HepG2 (cell line): ENCODE data around the gene TAOK3. TPM values are rescaled to one million over a fixed set of nuclear protein-coding genes. Genes with fewer than 3 reads are reported as not detected.

Experiments used
- ATAC-seq: fragments of 200-7000 bp; cut with Tn5 transposase; 3 replicates; pipeline ENCODE4 v1.9.1; 2020; ENCODE audit warnings: mild to moderate bottlenecking, moderate library complexity
- BruUV-seq: library from RNA; stranded (reverse); fragments of 400-500 nt; replicated peaks from 2 replicates; lab custom pipeline; 2021; lab: Mats Ljungman, UMichigan
- CTCF ChIA-PET: fragments of 300-600 bp; formaldehyde crosslinking; extraction: SDS; loops from one replicate; lab custom pipeline; 2021; ENCODE audit warnings: low total read pairs, inconsistent platforms, low intra/inter-chr PET ratio; lab: Yijun Ruan, JAX
- POLR2A ChIA-PET: fragments of 350-600 bp; sonication (Branson Sonifier 250); formaldehyde crosslinking; loops from one replicate; lab custom pipeline; 2020; ENCODE audit warnings: antibody characterized with exemption, inconsistent platforms; lab: Yijun Ruan, JAX
- DNase-seq: peaks from one replicate; pipeline ENCODE4 v3.0.0-alpha.2; 2015; ENCODE audit warnings: low spot score
- FAIRE-seq: peaks from 3 replicates; lab custom pipeline; 2011; peaks lifted over from hg19 to GRCh38; lab: Jason Lieb, UNC
- H2AFZ ChIP-seq: one replicate; pipeline ENCODE4 v1.6.1; 2011; ENCODE audit warnings: low read length, inconsistent platforms
- H3K27ac ChIP-seq: fragments of 300-600 bp; 3 replicates; pipeline ENCODE4 v1.8.0; 2011; ENCODE audit warnings: mixed run types, mild to moderate bottlenecking, mixed read lengths, low read length, inconsistent platforms; ENCODE audit not compliant: insufficient read depth; ENCODE audit errors: extremely low read length
- H3K27me3 ChIP-seq, 2 experiments: fragments of 200-600 bp in 1 of 2; 2 replicates in 1 of 2; 3 replicates in 1 of 2; pipeline versions ENCODE4 v1.6.0 to v1.8.0; 2011; ENCODE audit warnings: low read length in 2 of 2, mild to moderate bottlenecking in 2 of 2, moderate library complexity in 2 of 2, inconsistent platforms in 1 of 2; ENCODE audit not compliant: insufficient read depth in 2 of 2, control insufficient read depth in 1 of 2
- H3K36me3 ChIP-seq, 2 experiments: fragments of 200-600 bp in 1 of 2; replicated peaks in 1 of 2; 2 replicates in 1 of 2; 3 replicates in 1 of 2; pipeline versions ENCODE4 v1.5.1 to v1.8.0; 2011; ENCODE audit warnings: low read length in 2 of 2, inconsistent platforms in 1 of 2; ENCODE audit not compliant: insufficient read depth in 2 of 2, control insufficient read depth in 1 of 2
- H3K4me1 ChIP-seq: 2 replicates; pipeline ENCODE4 v1.5.1; 2012; ENCODE audit warnings: low read length, inconsistent platforms; ENCODE audit not compliant: insufficient read depth
- H3K4me2 ChIP-seq: 2 replicates; pipeline ENCODE4 v1.6.0; 2011; ENCODE audit warnings: low read depth, low read length, inconsistent platforms
- H3K4me3 ChIP-seq, 3 experiments: fragments of 200-600 bp in 1 of 3; sonication (generic), shearing (Covaris generic) in 1 of 3; replicated peaks in 1 of 3; 2 replicates each; pipeline ENCODE4 v1.5.1; 2011 to 2016; ENCODE audit warnings: low read length in 3 of 3, inconsistent platforms in 2 of 3, low read depth in 2 of 3, mild to moderate bottlenecking in 2 of 3, control low read depth in 1 of 3, mixed read lengths in 1 of 3; ENCODE audit not compliant: insufficient read depth in 1 of 3
- H3K79me2 ChIP-seq: one replicate; pipeline ENCODE4 v1.6.1; 2011; ENCODE audit warnings: low read length, inconsistent platforms; ENCODE audit not compliant: insufficient read depth
- H3K9ac ChIP-seq: 2 replicates; pipeline ENCODE4 v1.6.0; 2011; ENCODE audit warnings: mild to moderate bottlenecking, low read depth, low read length, inconsistent platforms; ENCODE audit not compliant: insufficient read depth
- H3K9me3 ChIP-seq: 2 replicates; pipeline ENCODE4 v1.5.1; 2012; ENCODE audit warnings: mild to moderate bottlenecking, low read length
- H4K20me1 ChIP-seq: 2 replicates; pipeline ENCODE4 v1.6.0; 2011; ENCODE audit warnings: inconsistent platforms, mild to moderate bottlenecking, low read length, moderate library complexity; ENCODE audit not compliant: insufficient read depth
- AHR ChIP-seq: IDR thresholded peaks from 2 replicates; pipeline ENCODE4 v1.6.1; 2018; ENCODE audit warnings: missing genetic modification reagents, missing compliant biosample characterization
- ATF3 ChIP-seq: sonication (generic); formaldehyde crosslinking; IDR thresholded peaks from 2 replicates; pipeline ENCODE4 v1.4.0; 2020; ENCODE audit warnings: missing genetic modification reagents
- GRHL1 ChIP-seq: sonication (generic); formaldehyde crosslinking; conservative IDR thresholded peaks from 2 replicates; pipeline ENCODE4 v1.8.0; 2022; ENCODE audit warnings: missing genetic modification reagents
- MAFF ChIP-seq: IDR thresholded peaks from 2 replicates; pipeline ENCODE4 v1.6.1; 2011; ENCODE audit warnings: low read depth, low read length, improper control_type of control experiment
- MTF2 ChIP-seq: sonication (generic); formaldehyde crosslinking; IDR thresholded peaks from 2 replicates; pipeline ENCODE4 v1.5.0; 2020; ENCODE audit warnings: missing genetic modification reagents, borderline replicate concordance
- MYNN ChIP-seq: sonication (generic); formaldehyde crosslinking; IDR thresholded peaks from 2 replicates; pipeline ENCODE4 v1.4.0; 2020; ENCODE audit warnings: mild to moderate bottlenecking, low read depth, missing genetic modification reagents
- NAIF1 ChIP-seq: sonication (generic); formaldehyde crosslinking; IDR thresholded peaks from 2 replicates; pipeline ENCODE4 v1.5.0; 2020; ENCODE audit warnings: mild to moderate bottlenecking, missing genetic modification reagents, borderline replicate concordance
- NFE2L2 ChIP-seq: fragments of 150-350 bp; IDR thresholded peaks from 2 replicates; pipeline ENCODE4 v1.6.1; 2014; ENCODE audit warnings: low read length
- NRL ChIP-seq: sonication (generic); formaldehyde crosslinking; IDR thresholded peaks from 2 replicates; pipeline ENCODE4 v1.5.0; 2020; ENCODE audit warnings: missing genetic modification reagents, mild to moderate bottlenecking, moderate library complexity, borderline replicate concordance
- PBX2 ChIP-seq: IDR thresholded peaks from 2 replicates; pipeline ENCODE4 v1.6.1; 2016; ENCODE audit warnings: control low read depth
- TBX2 ChIP-seq: sonication (generic); formaldehyde crosslinking; IDR thresholded peaks from 2 replicates; pipeline ENCODE4 v1.5.0; 2020; ENCODE audit warnings: missing genetic modification reagents, mild to moderate bottlenecking, borderline replicate concordance
- TGIF2 ChIP-seq: IDR thresholded peaks from 2 replicates; pipeline ENCODE4 v1.6.1; 2016; ENCODE audit warnings: control low read depth, missing compliant biosample characterization
- USF2 ChIP-seq, 2 experiments: sonication (generic) in 1 of 2; formaldehyde crosslinking in 1 of 2; IDR thresholded peaks; 2 replicates each; pipeline versions ENCODE4 v1.5.1 to v1.6.1; 2011 to 2020; ENCODE audit warnings: borderline replicate concordance in 1 of 2, low read depth in 1 of 2, low read length in 1 of 2, mild to moderate bottlenecking in 1 of 2, missing genetic modification reagents in 1 of 2, moderate library complexity in 1 of 2
- ZFP36L1 ChIP-seq: sonication (generic); formaldehyde crosslinking; IDR thresholded peaks from 2 replicates; pipeline ENCODE4 v1.8.0; 2022; ENCODE audit warnings: mild to moderate bottlenecking, missing genetic modification reagents, moderate library complexity
- ZNF747 ChIP-seq: sonication (generic); formaldehyde crosslinking; IDR thresholded peaks from 2 replicates; pipeline ENCODE4 v1.8.1; 2023; ENCODE audit warnings: missing genetic modification reagents, mild to moderate bottlenecking, borderline replicate concordance
- ZSCAN22 ChIP-seq: sonication (generic); formaldehyde crosslinking; IDR thresholded peaks from 2 replicates; pipeline ENCODE4 v1.4.0; 2020; ENCODE audit warnings: mild to moderate bottlenecking, missing genetic modification reagents
- in situ Hi-C: cut with HindIII; loops from 2 replicates; pipeline ENCODE4 v1.10.0; 2017; ENCODE audit warnings: low pct_unique_long_range_greater_than_20kb; ENCODE audit not compliant: extremely low pct_ligation_motif_present
- intact Hi-C: fragments of 100-400 bp; cut with micrococcal nuclease; formaldehyde crosslinking; loops from one replicate; pipeline ENCODE4 v1.10.0; 2022; ENCODE audit not compliant: unreplicated experiment
- polyA plus RNA-seq, 8 experiments: library from polyadenylated mRNA; depleted of rRNA in 3 of 8; stranded (reverse) in 7 of 8; unstranded in 1 of 8; fragments of >200 nt; fragmentation: Illumina TruSeq in 4 of 8; extraction: Trizol in 4 of 8; gene quantifications; 2 replicates each; pipeline versions ENCODE4 v1.2.1 to v1.2.3, GENCODE V29; 2011 to 2016; ENCODE audit warnings: low read depth in 4 of 8, missing spikeins in 1 of 8, mixed read lengths in 1 of 8; ENCODE audit not compliant: insufficient read depth in 1 of 8
- total RNA-seq, 5 experiments: library from RNA; depleted of rRNA; stranded (reverse); fragments of >200 nt; fragmentation: Illumina TruSeq; extraction: Trizol; gene quantifications; 2 replicates each; pipeline ENCODE4 v1.2.3, GENCODE V29; 2016; ENCODE audit warnings: low read depth in 1 of 5

TAOK3 gene
- total and polyA plus RNA-seq, 2 of the 13 experiments (the other 11 are each of a cell fraction or from before 2014, with no cell fraction given): 10.4 to 12.3 TPM

GRCh38 chr12:118237052-118237665, 135.5 kb downstream of the TAOK3 start (continued):
- TF ChIP-seq ZSCAN22 (CRISPR knock-in tag): no peak
- TF ChIP-seq NFE2L2: no peak
- no peak for TF ChIP-seq TGIF2 (CRISPR knock-in tag)
- TF ChIP-seq, all 625 proteins: peak for 0

- no peaks in the 10 kb centered on the region; a peak in 1 of 5 replicates for H3K27me3 ChIP-seq
- no peak overlapping the region for H3K4me2 ChIP-seq
- H3K4me3 ChIP-seq: no peak overlapping the region
- H4K20me1 ChIP-seq: no peaks in the 10 kb centered on the region
- H3K4me1 ChIP-seq: peaks cover 31% of the 10 kb centered on the region
- no peak overlapping the region for H3K27ac ChIP-seq
- ChIA-PET POLR2A (no interaction called here), CTCF (no interaction called here)
- in situ Hi-C loops (no loop called here), intact Hi-C loops (no loop called here)
- no peaks in the 10 kb centered on the region for H3K36me3 ChIP-seq
- no peak for ATAC-seq
- BruUV-seq: no TSS peak
- H3K9me3 ChIP-seq: no peaks in the 10 kb centered on the region
- no peaks in the 10 kb centered on the region for H3K79me2 ChIP-seq
- FAIRE-seq: no peak
- no peak for DNase-seq
- H2AFZ ChIP-seq: no peak overlapping the region
- no peak overlapping the region for H3K9ac ChIP-seq
- TF ChIP-seq MAFF (no peak), ATF3 (no peak), MTF2 (no peak), TBX2 (CRISPR knock-in tag) (no peak), USF2 (IDR thresholded peaks at IDR 0.05; ENCODE audit: low read depth, low read length) (no peak), USF2 (CRISPR knock-in tag; IDR thresholded peaks at IDR 0.05; ENCODE audit: borderline replicate concordance) (no peak), NRL (CRISPR knock-in tag) (no peak), PBX2 (CRISPR knock-in tag) (no peak), NAIF1 (no peak), ZFP36L1 (CRISPR knock-in tag) (no peak), MYNN (CRISPR knock-in tag) (no peak), GRHL1 (CRISPR knock-in tag) (no peak), ZNF747 (CRISPR knock-in tag) (no peak), AHR (CRISPR knock-in tag) (no peak)
Observed at GRCh38 chr12:118220702-118221101, 152.0 kb downstream of the TAOK3 start.
